HG03060 (cell line): ENCODE measurements around the gene USP37.

Experiments
- ATAC-seq: cut with Tn5 transposase; IDR thresholded peaks from one replicate; pipeline ENCODE4 v1.9.1; 2021; ENCODE audit warnings: low read depth, moderate number of reproducible peaks; ENCODE audit not compliant: unreplicated experiment

USP37 gene

DNA sequence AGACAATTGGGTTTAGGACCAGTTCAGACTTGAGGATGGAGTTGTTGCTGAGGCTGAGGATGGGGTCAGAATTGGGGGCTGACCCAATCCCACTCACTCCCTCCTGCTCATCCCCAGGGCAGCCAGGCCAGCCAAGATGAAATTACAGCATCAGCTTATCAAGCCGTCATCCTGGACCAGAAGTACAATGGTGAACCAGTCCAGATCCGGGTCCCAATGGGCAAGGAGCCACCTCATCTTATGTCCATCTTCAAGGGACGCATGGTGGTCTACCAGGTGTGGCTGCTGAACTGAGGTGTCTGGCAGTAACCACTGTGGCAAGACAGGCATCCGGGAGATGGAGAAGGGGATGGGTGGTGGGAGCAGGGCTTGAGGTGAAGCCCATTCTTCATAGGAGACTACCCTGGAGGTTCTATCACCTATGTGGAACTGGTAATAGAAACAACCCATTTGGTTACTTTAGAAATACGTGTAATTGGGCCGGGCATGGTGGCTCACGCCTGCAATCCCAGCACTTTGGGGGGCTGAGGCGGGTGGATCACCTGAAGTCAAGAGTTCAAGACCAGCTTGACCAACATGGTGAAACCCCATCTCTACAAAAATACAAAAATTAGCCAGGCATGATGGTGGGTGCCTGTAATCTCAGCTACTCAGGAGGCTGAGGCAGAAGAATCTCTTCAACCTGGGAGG, 135.3 kb downstream of the USP37 start:
- no peak for ATAC-seq

DNA sequence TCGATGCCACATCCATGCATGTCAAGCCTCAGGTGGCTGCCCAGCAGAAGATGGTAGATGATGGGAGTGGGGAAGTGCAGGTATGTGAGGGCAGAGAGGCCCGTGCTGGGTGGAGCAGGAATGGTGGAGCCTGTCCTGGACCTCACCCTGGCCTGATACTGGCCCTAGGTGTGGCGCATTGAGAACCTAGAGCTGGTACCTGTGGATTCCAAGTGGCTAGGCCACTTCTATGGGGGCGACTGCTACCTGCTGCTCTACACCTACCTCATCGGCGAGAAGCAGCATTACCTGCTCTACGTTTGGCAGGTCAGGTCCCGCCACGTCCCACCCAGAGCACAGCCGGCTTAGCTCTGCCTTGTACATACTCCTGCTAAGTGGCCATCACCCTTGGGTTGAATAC, 136.3 kb downstream of the USP37 start:
- ATAC-seq: no peak

DNA sequence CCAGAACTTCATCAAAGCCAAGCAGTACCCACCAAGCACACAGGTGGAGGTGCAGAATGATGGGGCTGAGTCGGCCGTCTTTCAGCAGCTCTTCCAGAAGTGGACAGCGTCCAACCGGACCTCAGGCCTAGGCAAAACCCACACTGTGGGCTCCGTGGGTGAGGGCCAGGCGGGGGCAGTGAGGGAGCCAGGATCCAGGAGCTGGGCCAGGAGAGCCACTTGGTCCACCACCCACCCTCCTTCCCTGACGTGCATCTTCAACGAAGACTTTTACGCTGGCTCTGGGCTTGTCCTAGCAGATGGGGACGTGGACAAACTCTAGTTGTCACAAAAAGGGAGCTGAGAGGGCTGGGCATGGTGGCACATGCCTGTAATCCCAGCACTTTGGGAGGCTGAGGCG, 137.4 kb downstream of the USP37 start:
- ATAC-seq: no peak

DNA sequence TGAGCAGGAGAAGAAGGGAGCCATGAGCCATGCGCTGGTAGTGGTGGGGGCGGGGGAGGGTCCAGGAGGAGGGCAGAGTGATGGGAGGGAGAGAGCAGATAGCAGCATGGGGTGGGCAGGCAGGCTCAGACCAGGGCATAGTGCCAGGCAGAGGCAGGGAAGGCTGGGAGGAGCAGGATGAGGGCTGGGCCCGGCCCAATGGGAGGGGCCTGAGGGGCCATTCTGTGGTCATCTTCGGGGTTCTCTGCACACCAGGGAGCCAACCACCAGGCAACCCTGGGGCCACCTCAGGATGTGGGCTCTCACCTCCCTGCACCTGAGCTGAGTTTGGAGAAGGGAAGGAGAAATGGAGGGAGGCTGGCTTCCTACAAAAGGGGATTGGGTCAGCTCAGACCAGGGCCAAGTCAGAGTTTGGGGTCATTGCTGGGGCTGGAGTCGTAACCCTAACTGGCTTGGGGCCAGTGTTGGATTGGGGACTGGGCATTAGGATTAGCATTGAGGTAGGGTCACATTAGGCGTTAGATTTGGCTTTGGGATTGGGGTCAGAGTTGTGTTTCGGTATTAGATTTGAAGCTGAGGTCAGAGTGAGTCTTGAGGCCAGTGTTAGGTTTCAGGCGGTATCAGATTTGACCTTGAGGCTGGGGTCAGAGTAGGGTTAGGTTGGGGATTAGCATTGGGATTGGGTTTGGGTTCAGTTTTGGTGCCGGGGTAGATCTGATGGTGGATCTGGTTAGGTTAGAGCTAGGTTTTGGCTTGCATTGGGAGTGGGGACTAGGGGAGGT, 138.0 kb downstream of the USP37 start:
- ATAC-seq: no peak

DNA sequence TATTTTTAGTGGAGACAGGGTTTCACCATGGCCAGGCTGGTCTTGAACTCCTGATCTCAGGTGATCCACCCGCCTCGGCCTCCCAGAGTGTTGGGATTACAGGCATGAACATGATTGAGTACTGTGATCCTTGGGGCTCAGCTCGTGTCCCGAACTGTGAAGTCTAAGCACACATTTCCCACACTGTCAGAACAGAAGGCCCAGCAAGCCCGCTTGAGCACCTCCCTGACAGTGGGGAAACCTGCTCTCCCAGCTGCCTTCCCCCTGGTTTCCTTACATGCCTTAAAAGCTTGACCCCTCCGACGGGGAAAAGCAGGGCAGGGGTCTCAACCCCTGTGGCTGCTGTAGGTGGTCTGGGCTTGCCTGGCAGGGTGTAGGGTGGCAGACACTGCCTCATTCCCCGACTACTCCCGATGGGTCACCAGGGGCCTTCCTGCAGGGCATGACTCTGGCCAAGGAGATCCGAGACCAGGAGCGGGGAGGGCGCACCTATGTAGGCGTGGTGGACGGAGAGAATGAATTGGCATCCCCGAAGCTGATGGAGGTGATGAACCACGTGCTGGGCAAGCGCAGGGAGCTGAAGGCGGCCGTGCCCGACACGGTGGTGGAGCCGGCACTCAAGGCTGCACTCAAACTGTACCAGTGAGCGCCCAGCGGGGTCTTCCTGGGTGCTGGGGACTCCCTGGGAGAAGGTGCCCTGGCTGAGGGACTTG, 139.1 kb downstream of the USP37 start:
- no peak for ATAC-seq

DNA sequence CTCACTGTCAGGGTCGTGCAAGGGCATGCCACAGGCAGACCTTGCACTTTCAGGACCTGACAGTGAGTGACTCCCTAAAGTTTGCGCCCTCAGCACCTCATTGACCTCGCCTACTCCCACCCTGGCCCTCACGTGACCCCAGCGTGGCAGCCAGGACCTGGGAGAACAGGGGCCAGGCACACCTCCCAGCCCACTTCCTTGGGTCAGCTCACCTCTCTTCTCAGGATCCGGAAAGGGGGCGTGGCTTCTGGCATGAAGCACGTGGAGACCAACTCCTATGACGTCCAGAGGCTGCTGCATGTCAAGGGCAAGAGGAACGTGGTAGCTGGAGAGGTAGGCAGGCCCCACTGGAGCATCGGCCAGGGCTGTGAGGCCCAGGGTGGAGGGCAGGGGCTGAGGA, 140.4 kb downstream of the USP37 start:
- ATAC-seq: no peak

DNA sequence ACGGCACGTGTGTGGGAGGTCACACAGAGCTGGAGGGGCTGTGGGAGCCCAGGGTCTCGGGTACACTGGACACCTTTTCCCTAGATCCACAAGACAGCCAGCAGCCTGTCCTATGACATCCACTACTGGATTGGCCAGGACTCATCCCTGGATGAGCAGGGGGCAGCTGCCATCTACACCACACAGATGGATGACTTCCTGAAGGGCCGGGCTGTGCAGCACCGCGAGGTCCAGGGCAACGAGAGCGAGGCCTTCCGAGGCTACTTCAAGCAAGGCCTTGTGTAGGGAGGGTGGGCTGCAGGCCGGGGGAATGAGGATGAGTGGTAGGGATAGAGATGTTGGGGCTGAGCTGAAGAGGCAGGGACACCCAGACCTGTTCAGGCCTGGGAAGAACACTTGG, 142.6 kb downstream of the USP37 start:
- no peak for ATAC-seq

DNA sequence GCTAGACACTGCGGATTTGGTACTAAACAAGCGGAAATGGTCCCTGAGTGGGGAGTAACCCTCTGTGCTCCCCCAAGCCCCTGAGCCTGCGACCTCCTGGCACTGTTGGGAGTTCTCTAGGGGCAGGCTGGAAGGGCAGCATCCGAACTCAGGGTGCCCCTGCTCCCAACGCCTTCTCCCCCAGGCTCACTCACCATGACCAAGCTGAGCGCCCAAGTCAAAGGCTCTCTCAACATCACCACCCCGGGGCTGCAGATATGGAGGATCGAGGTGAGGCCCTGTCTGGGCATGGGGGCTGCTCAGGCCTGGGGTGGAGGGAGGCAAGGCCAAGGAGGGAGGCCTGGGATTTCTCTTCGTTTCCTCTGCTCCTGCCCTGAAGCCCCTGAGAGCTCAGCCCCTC, 144.6 kb downstream of the USP37 start:
- no peak for ATAC-seq

DNA sequence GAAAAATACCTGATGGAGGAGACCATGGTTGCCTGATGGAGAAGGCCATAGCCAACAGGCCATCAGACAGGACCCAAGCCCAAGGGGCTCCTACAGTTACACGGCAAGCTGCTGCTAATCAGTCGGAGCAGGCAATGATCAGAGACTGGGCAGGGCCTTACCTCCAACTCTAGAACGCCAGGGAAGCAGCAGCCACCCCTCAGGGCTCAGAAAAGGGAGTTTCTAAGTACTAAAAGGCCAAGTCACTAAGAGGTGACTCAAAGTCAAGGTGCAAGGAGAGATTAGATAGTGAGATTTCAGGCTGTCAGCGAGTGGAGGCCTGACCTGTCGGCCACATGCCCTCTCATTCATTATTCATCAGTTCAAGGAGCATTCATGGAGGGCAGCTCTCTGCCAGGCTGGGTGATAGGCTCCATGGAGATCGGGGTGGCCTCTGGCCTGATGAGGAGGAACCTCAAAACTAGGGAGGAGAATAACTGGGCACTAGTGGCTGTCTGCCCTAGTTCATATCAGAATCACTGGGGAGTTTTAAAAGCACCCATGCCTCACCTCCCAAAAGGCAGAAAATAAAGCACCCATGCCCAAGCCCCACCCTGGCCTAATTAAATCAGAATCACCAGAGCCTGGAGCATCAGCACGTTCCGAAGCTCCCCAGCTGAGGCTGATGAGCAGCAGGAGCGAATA, 145.6 kb downstream of the USP37 start:
- ATAC-seq: no peak

DNA sequence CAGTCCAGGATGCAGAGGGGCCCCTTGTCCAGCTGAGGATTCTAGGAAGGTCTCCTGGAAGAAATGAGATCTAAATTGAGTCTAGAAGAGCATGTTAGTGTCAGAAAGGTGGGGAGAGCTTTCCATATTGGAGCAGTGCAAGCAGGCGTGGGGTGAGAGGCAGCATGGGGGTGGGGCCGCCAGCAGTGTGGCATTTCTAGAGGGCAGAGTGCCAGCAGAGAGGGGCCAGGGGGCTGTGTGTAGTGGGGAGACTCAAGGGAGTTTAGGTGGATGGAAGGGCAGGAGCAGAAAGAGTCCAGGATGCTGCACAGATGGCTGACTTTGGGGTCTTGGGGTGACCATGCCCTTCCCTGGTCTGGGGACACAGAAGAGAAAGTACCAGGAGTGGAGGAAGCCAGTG, 147.1 kb downstream of the USP37 start:
- no peak for ATAC-seq

DNA sequence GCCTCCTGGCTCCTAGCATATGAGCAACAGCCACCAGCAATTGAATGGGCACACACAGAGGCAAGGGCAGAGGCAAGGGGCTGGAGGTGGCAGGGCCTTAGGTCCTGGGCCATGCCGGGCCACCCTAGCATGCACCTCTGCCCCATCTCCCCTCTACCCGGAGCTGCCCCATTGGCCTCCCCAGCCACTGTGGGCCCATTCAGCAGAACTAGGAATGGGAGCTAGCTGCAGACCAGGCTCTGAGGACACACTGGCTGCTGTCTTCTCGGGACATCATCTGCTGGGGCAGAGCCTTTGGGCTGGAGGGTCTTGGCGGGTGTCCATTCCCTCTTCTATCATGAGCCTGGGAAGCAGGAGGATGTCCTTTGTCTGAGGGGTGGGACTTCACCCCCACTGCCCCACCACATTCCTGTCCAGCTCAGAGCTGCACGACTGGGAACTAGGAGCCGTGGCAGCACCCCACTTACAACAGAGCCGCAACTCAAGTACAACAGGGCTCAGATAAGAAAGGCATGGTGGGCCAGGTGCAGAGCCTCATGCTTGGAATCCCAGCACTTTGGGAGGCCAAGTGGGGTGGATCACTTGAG, 148.4 kb downstream of the USP37 start:
- ATAC-seq: no peak

DNA sequence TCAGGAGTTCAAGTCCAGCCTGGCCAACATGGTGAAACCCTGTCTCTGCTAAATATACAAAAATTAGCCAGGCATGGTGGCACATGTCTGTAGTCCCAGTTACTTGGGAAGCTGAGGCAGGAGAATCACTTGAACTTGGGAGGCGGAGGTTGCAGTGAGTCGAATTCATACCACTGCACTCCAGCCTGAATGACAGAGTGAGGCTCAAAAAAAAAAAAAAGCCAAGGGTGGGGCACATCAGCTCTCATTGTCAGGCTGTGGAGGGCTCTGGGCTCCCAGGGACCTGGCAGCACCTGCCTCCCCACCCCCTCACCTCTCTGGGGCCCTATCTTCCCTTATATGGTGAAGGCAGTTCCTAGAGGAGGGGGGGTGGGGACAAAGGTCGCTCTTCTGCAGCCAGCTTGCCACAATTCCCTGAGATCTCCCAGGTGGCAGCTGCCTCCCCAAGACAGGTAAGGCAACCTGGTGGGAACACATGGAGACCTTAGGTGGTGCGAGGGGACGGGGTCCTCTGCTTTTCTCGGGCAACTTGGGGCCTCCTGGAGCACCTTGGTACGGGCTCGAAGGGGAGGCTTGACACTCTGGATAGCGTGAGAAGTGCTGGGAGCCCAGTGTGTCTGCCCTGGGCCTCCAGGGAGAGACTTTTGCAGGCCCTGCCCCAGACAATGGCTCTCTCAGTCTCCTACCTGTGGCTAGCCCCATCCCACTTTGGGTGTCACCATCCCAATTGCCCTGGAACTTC, 149.3 kb downstream of the USP37 start, which contains the start of gene VIL1:
Gene VIL1, plus strand, starts transcription at position 407 of the 742 bp plus-strand sequence. CDS start 4,656 bp downstream, outside the sequence.
- ATAC-seq: no peak

DNA sequence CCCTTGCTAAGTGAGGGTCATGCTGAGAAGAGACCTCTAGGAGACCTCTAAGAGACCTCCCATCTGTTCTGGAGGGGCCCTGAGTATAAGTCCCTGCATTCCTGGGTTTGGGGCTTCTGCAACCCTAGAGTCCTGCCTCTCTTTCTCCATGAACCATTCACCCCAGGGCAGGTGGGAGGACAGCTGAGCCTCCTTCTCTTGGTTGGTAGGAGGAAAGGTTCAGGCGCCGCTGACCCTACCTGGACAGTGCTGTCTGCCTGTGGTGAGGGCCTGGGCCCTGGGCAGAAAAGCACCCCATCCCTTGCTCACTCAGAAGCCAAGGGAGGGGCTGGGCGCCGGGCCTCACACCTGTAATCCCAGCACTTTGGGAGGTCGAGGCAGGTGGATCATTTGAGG, 149.8 kb downstream of the USP37 start:
- no peak for ATAC-seq

DNA sequence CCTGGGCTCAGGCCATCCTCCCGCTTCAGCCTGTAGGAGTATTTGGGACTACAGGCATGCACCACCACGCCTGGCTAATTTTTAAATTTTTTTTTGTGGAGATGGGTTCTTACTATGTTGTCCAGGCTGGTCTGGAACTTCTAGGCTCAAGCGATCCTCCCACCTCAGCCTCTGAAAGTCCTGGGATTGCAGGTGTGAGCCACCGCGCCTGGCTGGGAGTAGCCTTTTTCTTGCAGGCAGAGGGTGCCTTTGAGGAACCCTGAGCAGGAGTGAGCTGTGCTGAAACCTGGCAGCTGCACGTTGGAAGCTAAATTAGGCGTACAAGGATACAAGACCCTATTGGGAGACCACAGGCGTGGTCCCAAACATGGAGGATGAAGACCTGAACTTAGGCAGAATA, 160.4 kb downstream of the USP37 start:
- no peak for ATAC-seq

DNA sequence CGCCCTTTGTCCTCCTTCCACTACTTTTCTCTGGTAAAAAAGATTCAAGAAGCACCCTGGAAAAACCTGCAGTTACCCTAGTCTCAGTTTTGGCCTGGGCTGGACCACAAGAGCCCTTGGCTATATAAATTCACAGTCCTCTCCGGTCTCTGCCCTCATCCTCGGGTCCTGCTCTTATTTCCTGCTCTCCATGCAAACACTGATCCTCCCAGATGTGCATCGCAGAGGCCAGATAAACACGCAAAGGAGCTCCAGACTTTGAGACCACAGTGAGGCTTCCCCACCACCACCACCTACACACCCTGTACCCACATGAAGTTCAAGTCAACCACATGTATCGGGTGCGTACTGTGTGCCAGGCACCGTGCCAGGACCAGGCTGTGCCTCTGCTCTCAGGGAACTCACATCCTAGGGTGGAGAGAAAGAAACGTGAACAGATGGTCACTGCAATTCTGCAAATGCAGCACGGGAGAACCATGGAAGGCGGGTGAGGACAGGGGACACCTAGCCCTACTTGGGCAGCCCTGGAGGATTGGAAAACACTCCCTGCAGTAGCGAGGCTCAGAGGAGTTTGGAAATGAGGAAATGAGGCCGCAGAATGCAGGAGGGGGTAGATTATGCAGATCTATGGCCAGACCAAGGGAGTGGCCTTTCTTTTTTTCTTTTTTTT, 161.1 kb downstream of the USP37 start:
- no peak for ATAC-seq

DNA sequence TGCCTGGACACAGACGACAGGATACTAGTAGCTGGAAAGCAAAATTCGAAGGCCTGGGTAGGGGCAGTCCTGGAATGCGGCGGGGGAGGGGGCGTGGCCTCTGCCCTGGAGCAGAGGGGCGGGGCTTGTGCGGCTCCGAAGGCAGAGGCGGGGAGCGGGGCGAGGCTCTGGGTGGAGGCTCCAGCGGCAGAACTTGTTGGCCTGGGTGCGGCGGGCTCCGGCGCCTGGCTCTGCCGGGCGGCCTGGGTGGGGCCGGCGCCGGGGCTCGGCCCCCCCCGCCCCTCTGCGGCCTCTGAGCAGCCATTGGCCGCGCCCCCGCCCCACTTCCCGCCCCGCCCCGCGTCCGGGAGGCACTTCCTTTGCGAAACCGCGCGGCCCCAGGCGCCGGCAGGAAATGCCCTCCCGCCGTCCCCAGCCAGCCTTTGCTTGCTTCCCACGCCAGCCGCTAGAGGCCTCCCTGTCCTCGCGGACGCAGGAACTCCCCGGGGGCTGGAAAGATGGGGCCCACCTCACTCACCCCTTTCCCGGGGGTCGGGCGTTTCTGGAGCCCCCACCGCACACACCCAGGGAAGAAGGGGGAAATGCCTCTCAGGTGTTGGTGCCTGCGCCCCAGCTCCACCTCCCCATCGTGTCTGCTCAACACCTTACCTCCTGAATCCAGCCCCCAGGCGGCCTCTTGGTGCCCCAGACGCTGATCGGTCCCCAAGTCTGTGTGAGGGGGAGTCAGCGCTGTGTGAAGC, 161.8 kb downstream of the USP37 start:
- peak; percentile 56 for ATAC-seq

DNA sequence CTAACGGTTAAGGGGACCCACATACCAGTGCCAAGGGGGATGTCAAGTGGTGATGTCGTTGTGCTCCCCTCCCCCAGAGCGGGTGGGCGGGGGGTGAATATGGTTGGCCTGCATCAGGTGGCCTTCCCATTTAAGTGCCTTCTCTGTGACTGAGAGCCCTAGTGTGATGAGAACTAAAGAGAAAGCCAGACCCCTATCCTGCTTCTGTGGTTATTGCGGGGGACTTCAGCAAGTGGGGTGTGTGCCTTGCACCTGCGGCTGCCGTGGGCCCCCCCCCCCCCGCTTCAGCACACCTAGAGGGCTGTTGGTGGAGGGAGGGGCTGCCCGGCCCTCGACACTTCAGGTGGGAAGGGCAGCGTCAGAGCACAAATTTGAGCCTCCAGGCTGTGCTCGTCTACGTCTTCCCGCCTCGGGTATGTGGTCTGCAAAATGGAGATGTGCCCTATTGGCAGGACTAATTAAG, 162.4 kb downstream of the USP37 start:
- peak; percentile 15 for ATAC-seq

DNA sequence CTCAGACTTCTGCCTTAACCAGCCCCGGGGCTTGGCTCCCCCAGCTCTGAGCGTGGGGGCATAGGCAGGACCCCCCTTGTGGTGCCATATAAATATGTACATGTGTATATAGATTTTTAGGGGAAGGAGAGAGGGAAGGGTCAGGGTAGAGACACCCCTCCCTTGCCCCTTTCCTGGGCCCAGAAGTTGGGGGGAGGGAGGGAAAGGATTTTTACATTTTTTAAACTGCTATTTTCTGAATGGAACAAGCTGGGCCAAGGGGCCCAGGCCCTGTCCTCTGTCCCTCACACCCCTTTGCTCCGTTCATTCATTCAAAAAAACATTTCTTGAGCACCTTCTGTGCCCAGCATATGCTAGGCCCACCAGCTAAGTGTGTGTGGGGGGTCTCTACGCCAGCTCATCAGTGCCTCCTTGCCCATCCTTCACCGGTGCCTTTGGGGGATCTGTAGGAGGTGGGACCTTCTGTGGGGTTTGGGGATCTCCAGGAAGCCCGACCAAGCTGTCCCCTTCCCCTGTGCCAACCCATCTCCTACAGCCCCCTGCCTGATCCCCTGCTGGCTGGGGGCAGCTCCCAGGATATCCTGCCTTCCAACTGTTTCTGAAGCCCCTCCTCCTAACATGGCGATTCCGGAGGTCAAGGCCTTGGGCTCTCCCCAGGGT, 162.9 kb downstream of the USP37 start:
- ATAC-seq: no peak
